Lung (tissue), 12 donors: ENCODE results near the gene HFE. TPM values are rescaled to one million over a fixed set of nuclear protein-coding genes. Genes with fewer than 3 reads are reported as not detected.
"Not testable (repeated sequence)": the region's sequence is repeated elsewhere in the genome, so short reads cannot be mapped to it uniquely, and the experiment has no call there.

ENCODE experiments used
- ATAC-seq: fragments of 200-7000 bp; cut with Tn5 transposase; one replicate; pipeline ENCODE4 v1.9.1; 2020; ENCODE audit warnings: moderate number of reproducible peaks; ENCODE audit not compliant: insufficient read depth, low FRiP score
- DNase-seq, 3 donors: peaks; one replicate each; pipeline ENCODE4 v3.0.0-alpha.2; 2013 to 2017
- H3K27ac ChIP-seq, 2 donors: one replicate each; pipeline ENCODE4 v1.5.1; 2013; ENCODE audit warnings: mild to moderate bottlenecking in 2 of 2, moderate library complexity in 2 of 2, control low read depth in 1 of 2, inconsistent platforms in 1 of 2, low read depth in 1 of 2, low read length in 1 of 2
- H3K27me3 ChIP-seq, 3 donors: one replicate each; pipeline ENCODE4 v1.5.1; 2013; ENCODE audit warnings: low read length in 2 of 3; ENCODE audit not compliant: control insufficient read depth in 3 of 3, insufficient read depth in 3 of 3
- H3K36me3 ChIP-seq, 4 donors: one replicate each; pipeline ENCODE4 v1.5.1; 2013; ENCODE audit warnings: low read length in 4 of 4, mild to moderate bottlenecking in 1 of 4, moderate library complexity in 1 of 4; ENCODE audit not compliant: control insufficient read depth in 4 of 4, insufficient read depth in 4 of 4
- H3K4me1 ChIP-seq, 5 donors: one replicate each; pipeline ENCODE4 v1.5.1; 2013; ENCODE audit warnings: low read length in 5 of 5, mild to moderate bottlenecking in 2 of 5, moderate library complexity in 1 of 5; ENCODE audit not compliant: control insufficient read depth in 5 of 5, insufficient read depth in 5 of 5
- H3K4me3 ChIP-seq: one replicate; pipeline ENCODE4 v1.5.1; 2013; ENCODE audit warnings: mild to moderate bottlenecking, control low read depth, moderate library complexity
- H3K9ac ChIP-seq, 2 donors: one replicate each; pipeline ENCODE4 v1.5.1; 2013; ENCODE audit warnings: low read length in 2 of 2, control low read depth in 1 of 2; ENCODE audit not compliant: insufficient read depth in 1 of 2
- H3K9me3 ChIP-seq, 4 donors: one replicate each; pipeline ENCODE4 v1.5.1; 2013; ENCODE audit warnings: low read length in 3 of 4, mild to moderate bottlenecking in 1 of 4, moderate library complexity in 1 of 4; ENCODE audit not compliant: control insufficient read depth in 4 of 4, insufficient read depth in 3 of 4
- WGBS, 2 donors: extraction: QIAGEN DNeasy Blood & Tissue Kit; methylation state at CpG; one replicate each; pipeline ENCODE4 v1.1.7; 2013; 5-methylcytosine and 5-hydroxymethylcytosine counted together
- polyA plus RNA-seq, 2 donors: library from polyadenylated mRNA; stranded (reverse); fragments of 200-250 nt; gene quantifications; one replicate each; pipeline ENCODE4 v1.2.1, GENCODE V29; 2013
- total RNA-seq, 2 donors: library from RNA; depleted of rRNA in 1 of 2; stranded (reverse); fragments of >200 nt in 1 of 2; gene quantifications; one replicate each; pipeline ENCODE4 v1.2.1, GENCODE V29; 2014 to 2021
- TF ChIP-seq, protein P1 (sequence below): IDR thresholded peaks from 2 replicates; pipeline ENCODE4 v1.5.1; 2012; ENCODE audit warnings: mild to moderate bottlenecking; ENCODE audit errors: control extremely low read depth, extremely low read depth
- donor health status: control.
- donor health status: control.
- donor health status: Bipolar disorder and iron deficiency.
- donor health status: healthy.
- donor health status: DM: yes; HTN: yes; CAD: no.

The HFE gene
- total and polyA plus RNA-seq, 4 donors = 3.1 to 10.7 (median 7.0) TPM

DNA sequence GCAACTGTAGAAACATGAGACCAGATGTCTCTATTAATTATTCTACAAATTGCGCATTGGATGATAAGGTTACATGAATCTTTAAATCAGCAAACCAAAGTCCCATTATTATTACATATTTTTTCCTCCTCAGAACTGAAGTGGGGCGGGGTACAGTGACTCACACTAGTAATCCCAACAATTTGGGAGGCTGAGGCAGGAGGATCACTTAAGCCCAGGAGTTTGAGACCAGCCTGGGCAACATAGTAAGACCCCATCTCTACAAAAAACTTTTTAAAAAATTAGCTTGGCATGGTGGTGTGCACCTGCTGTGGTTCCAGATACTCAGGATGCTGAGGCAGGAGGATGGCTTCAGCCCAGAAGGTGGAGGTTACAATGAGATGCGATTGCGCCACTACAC, 29.0 kb downstream of the HFE start:
- Histone ChIP-seq H3K4me3 (no peak overlapping the region), H3K4me1 (no peaks in the 10 kb centered on the region), H3K36me3 (no peaks in the 10 kb centered on the region), H3K27ac (no peak overlapping the region), H3K9ac (no peak overlapping the region), H3K27me3 (no peaks in the 10 kb centered on the region), H3K9me3 (no peaks in the 10 kb centered on the region)
- DNase-seq (no peak), ATAC-seq (no peak)
- 97 to 99% methylated on average over 4 of the region's 4 CpGs for WGBS, 2 donors
- TF ChIP-seq, protein P1, sequence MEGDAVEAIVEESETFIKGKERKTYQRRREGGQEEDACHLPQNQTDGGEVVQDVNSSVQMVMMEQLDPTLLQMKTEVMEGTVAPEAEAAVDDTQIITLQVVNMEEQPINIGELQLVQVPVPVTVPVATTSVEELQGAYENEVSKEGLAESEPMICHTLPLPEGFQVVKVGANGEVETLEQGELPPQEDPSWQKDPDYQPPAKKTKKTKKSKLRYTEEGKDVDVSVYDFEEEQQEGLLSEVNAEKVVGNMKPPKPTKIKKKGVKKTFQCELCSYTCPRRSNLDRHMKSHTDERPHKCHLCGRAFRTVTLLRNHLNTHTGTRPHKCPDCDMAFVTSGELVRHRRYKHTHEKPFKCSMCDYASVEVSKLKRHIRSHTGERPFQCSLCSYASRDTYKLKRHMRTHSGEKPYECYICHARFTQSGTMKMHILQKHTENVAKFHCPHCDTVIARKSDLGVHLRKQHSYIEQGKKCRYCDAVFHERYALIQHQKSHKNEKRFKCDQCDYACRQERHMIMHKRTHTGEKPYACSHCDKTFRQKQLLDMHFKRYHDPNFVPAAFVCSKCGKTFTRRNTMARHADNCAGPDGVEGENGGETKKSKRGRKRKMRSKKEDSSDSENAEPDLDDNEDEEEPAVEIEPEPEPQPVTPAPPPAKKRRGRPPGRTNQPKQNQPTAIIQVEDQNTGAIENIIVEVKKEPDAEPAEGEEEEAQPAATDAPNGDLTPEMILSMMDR = no peak

DNA sequence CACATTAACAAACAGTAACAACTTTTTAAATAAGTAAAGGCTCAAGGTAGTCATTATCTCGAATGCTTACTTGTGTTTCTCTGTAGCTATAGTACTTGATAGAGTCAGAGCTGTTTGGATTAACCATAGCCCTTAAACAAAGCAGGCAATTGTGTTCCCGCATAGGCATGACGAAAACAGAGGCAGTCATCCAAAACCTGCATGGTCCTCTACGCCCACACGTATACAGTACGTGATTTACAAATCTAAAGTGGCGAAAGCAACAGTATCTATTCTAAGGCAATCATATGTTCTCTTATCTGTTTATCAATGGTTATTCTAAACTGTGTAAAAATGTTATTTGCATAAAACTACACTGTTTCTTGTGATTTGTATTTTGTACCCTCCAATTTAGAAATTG, 31.8 kb downstream of the HFE start:
- 85 to 95% methylated on average over 7 of the region's 7 CpGs for WGBS, 2 donors
- peaks cover 0 to 6% (median 0%) of the 10 kb centered on the region in 5 donors for H3K4me1 ChIP-seq
- no peaks in the 10 kb centered on the region for H3K27me3 ChIP-seq
- H3K27ac ChIP-seq = no peak overlapping the region
- H3K36me3 ChIP-seq = no peaks in the 10 kb centered on the region
- no peak overlapping the region for H3K4me3 ChIP-seq
- no peak overlapping the region for H3K9ac ChIP-seq
- no peaks in the 10 kb centered on the region for H3K9me3 ChIP-seq
- ATAC-seq = no peak
- peak in 1 of 3 donors; percentile 13 for DNase-seq
- TF ChIP-seq, protein P1 = no peak

DNA sequence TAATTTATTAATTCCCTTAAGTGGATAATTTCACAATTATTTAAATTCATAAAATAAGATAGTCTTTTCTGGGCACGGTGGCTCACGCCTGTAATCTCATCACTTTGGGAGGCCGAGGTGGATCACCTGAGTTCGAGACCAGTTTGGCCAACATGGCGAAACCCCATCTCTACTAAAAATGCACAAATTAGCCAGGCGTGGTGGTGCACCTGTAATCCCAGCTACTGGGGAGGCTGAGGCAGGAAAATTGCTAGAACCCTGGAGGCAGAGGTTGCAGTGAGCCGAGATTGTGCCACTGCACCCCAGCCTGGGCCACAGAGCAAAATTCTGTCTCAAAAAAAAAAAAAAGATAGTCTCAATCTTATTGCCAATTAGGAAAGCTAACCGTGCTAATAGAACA, 32.9 kb downstream of the HFE start:
- not testable (repeated sequence) for ATAC-seq, DNase-seq, H3K4me3 ChIP-seq, H3K36me3 ChIP-seq, H3K27ac ChIP-seq, H3K27me3 ChIP-seq, H3K9me3 ChIP-seq, H3K9ac ChIP-seq, H3K4me1 ChIP-seq
- WGBS, 2 donors = 97 to 100% methylated on average over 8 of the region's 8 CpGs

GRCh38 chr6:26120807-26121140, 33.5 kb downstream of the HFE start:
- WGBS, 2 donors = 82 to 98% methylated on average over 3 of the region's 3 CpGs
- TF ChIP-seq, protein P1 = no peak
- H3K4me3 ChIP-seq = no peak overlapping the region
- H3K27ac ChIP-seq = no peak overlapping the region
- no peaks in the 10 kb centered on the region for H3K27me3 ChIP-seq
- peaks cover 0 to 9% (median 0%) of the 10 kb centered on the region in 4 donors for H3K36me3 ChIP-seq
- no peaks in the 10 kb centered on the region for H3K9me3 ChIP-seq
- H3K4me1 ChIP-seq = peaks cover 0 to 6% (median 0%) of the 10 kb centered on the region in 5 donors
- DNase-seq = no peak
- H3K9ac ChIP-seq = no peak overlapping the region
- ATAC-seq = no peak
